Brain microvascular endothelial cell (primary cell): ENCODE measurements around the gene PRM1.

Source experiments
- DNase-seq: peaks from one replicate; pipeline ENCODE4 v3.0.0-alpha.2; 2020
- H3K27ac ChIP-seq: fragments of 250-450 bp; sonication (Bioruptor Pico); 2 replicates; pipeline ENCODE4 v1.5.1; 2020; ENCODE audit warnings: mild to moderate bottlenecking, moderate library complexity
- H3K27me3 ChIP-seq: fragments of 250-450 bp; sonication (Bioruptor Pico); replicated peaks from 2 replicates; pipeline ENCODE4 v1.5.1; 2020; ENCODE audit warnings: mild to moderate bottlenecking
- H3K36me3 ChIP-seq: fragments of 250-450 bp; sonication (Bioruptor Pico); replicated peaks from 2 replicates; pipeline ENCODE4 v1.5.1; 2020; ENCODE audit warnings: mild to moderate bottlenecking
- H3K4me3 ChIP-seq: 2 replicates; pipeline ENCODE4 v1.5.1; 2011; ENCODE audit warnings: low read depth, mild to moderate bottlenecking, control low read depth, low read length, moderate library complexity
- in situ Hi-C: cut with HindIII; loops from 2 replicates; pipeline ENCODE4 v1.10.0; 2017; ENCODE audit warnings: low sequenced_read_pairs, low pct_ligation_motif_present
- TF ChIP-seq, protein P1 (sequence below): IDR thresholded peaks from 2 replicates; pipeline ENCODE4 v1.5.1; 2011; ENCODE audit warnings: low read depth, mild to moderate bottlenecking, moderate library complexity, low read length, control low read depth, inconsistent platforms; ENCODE audit errors: missing control alignments

PRM1 gene

GRCh38 chr16:11259655-11260595, 21.2 kb downstream of the PRM1 start:
- no peak for DNase-seq
- H3K27ac ChIP-seq: no peak overlapping the region
- H3K4me3 ChIP-seq: no peak overlapping the region
- no peaks in the 10 kb centered on the region for H3K27me3 ChIP-seq
- TF ChIP-seq, protein P1, sequence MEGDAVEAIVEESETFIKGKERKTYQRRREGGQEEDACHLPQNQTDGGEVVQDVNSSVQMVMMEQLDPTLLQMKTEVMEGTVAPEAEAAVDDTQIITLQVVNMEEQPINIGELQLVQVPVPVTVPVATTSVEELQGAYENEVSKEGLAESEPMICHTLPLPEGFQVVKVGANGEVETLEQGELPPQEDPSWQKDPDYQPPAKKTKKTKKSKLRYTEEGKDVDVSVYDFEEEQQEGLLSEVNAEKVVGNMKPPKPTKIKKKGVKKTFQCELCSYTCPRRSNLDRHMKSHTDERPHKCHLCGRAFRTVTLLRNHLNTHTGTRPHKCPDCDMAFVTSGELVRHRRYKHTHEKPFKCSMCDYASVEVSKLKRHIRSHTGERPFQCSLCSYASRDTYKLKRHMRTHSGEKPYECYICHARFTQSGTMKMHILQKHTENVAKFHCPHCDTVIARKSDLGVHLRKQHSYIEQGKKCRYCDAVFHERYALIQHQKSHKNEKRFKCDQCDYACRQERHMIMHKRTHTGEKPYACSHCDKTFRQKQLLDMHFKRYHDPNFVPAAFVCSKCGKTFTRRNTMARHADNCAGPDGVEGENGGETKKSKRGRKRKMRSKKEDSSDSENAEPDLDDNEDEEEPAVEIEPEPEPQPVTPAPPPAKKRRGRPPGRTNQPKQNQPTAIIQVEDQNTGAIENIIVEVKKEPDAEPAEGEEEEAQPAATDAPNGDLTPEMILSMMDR: no peak
- in situ Hi-C loops: no loop called here
- H3K36me3 ChIP-seq: no peaks in the 10 kb centered on the region

- DNase-seq: no peak
- TF ChIP-seq, protein P1: no peak
- Histone ChIP-seq H3K27ac (no peak overlapping the region), H3K36me3 (no peaks in the 10 kb centered on the region), H3K27me3 (no peaks in the 10 kb centered on the region), H3K4me3 (no peak overlapping the region)
- in situ Hi-C loops: no loop called here
Measured at GRCh38 chr16:11258553-11259492, 22.3 kb downstream of the PRM1 start.

GRCh38 chr16:11257131-11257938, 23.8 kb downstream of the PRM1 start:
- H3K27ac ChIP-seq: peak overlapping the region; percentile 92
- peak; percentile 80 for DNase-seq
- in situ Hi-C loops: no loop called here
- TF ChIP-seq, protein P1: peak; percentile 92
- H3K27me3 ChIP-seq: no peaks in the 10 kb centered on the region
- peaks cover 4% of the 10 kb centered on the region for H3K36me3 ChIP-seq
- H3K4me3 ChIP-seq: peak overlapping the region; percentile 80

GRCh38 chr16:11256661-11257130, 24.4 kb downstream of the PRM1 start:
- no peak for DNase-seq
- Histone ChIP-seq H3K27me3 (no peaks in the 10 kb centered on the region), H3K4me3 (peak overlapping the region; percentile 80), H3K36me3 (peaks cover 7% of the 10 kb centered on the region), H3K27ac (peak overlapping the region; percentile 92)
- in situ Hi-C loops: no loop called here
- TF ChIP-seq, protein P1: no peak
